HCT116 (cell line): Measurements from ENCODE around the gene CARMIL1. TPM values are rescaled to one million over a fixed set of nuclear protein-coding genes. Genes with fewer than 3 reads are reported as not detected.

Source experiments
- ATAC-seq: fragments of 200-7000 bp; cut with Tn5 transposase; 2 replicates; pipeline ENCODE4 v1.9.1; 2020; ENCODE audit warnings: mild to moderate bottlenecking, moderate library complexity
- BruUV-seq: library from RNA; stranded (reverse); fragments of 400-500 nt; replicated peaks from 2 replicates; lab custom pipeline; 2021; lab: Mats Ljungman, UMichigan
- CTCF ChIA-PET: fragments of 300-600 bp; sonication (Branson Sonifier 250); formaldehyde crosslinking; loops from one replicate; lab custom pipeline; 2021; ENCODE audit warnings: antibody characterized with exemption; lab: Charles Lee
- POLR2A ChIA-PET: fragments of 300-600, 350-600 bp; sonication (Branson Sonifier 250); formaldehyde crosslinking; loops from one replicate; lab custom pipeline; 2021; ENCODE audit warnings: antibody characterized with exemption; lab: Charles Lee
- RAD21 ChIA-PET, 2 experiments: fragments of 300-600 bp; sonication (Branson Sonifier 250); formaldehyde crosslinking; loops; one replicate each; lab custom pipeline; 2023; ENCODE audit warnings: low total read pairs in 2 of 2; ENCODE audit not compliant: uncharacterized antibody in 2 of 2, unreplicated experiment in 2 of 2, low non-redundant PET in 1 of 2; lab: Charles Lee
- DNase-seq: peaks from one replicate; pipeline ENCODE4 v3.0.0-alpha.2; 2010; ENCODE audit warnings: low read depth, low spot score
- H2AFZ ChIP-seq: fragments of 200-600 bp; shearing (Covaris generic), sonication (generic); 2 replicates; pipeline ENCODE4 v1.6.1; 2017; ENCODE audit warnings: low read depth, mixed run types, mixed read lengths, antibody characterized with exemption, low read length; ENCODE audit not compliant: poor library complexity, severe bottlenecking
- H3K27ac ChIP-seq: 2 replicates; pipeline ENCODE4 v1.5.1; 2012; ENCODE audit warnings: low read depth, low read length
- H3K27me3 ChIP-seq: fragments of 200-600 bp; sonication (generic); 2 replicates; pipeline ENCODE4 v1.6.1; 2016; ENCODE audit warnings: mixed run types, low read length, mixed read lengths; ENCODE audit not compliant: insufficient read depth
- H3K36me3 ChIP-seq, 2 experiments: fragments of 200-500 bp in 1 of 2; fragments of 200-600 bp in 1 of 2; sonication (Bioruptor generic) in 1 of 2; sonication (generic) in 1 of 2; 2 replicates each; pipeline versions ENCODE4 v1.5.1 to v1.6.1; 2014 to 2016; ENCODE audit warnings: low read length in 2 of 2, inconsistent platforms in 1 of 2, mixed read lengths in 1 of 2, mixed run types in 1 of 2; ENCODE audit not compliant: insufficient read depth in 2 of 2, control insufficient read depth in 1 of 2
- H3K4me1 ChIP-seq, 2 experiments: fragments of 200-600 bp in 1 of 2; sonication (generic) in 1 of 2; 2 replicates each; pipeline versions ENCODE4 v1.5.1 to v1.6.1; 2012 to 2017; ENCODE audit warnings: low read length in 2 of 2, inconsistent platforms in 1 of 2, mild to moderate bottlenecking in 1 of 2, mixed read lengths in 1 of 2, mixed run types in 1 of 2, moderate library complexity in 1 of 2; ENCODE audit not compliant: insufficient read depth in 2 of 2, control insufficient read depth in 1 of 2
- H3K4me2 ChIP-seq: fragments of 200-600 bp; sonication (generic); 2 replicates; pipeline ENCODE4 v1.6.1; 2017; ENCODE audit warnings: mixed run types, low read length, mixed read lengths
- H3K4me3 ChIP-seq, 2 experiments: fragments of 200-600 bp in 1 of 2; sonication (generic) in 1 of 2; replicated peaks in 1 of 2; 2 replicates each; pipeline ENCODE4 v1.5.1; 2011 to 2016; ENCODE audit warnings: low read length in 2 of 2, control low read depth in 1 of 2, low read depth in 1 of 2, mild to moderate bottlenecking in 1 of 2, mixed read lengths in 1 of 2, mixed run types in 1 of 2
- H3K79me2 ChIP-seq: fragments of 200-600 bp; sonication (generic); 2 replicates; pipeline ENCODE4 v1.6.1; 2017; ENCODE audit warnings: mild to moderate bottlenecking, mixed run types, low read length, moderate library complexity, mixed read lengths; ENCODE audit not compliant: insufficient read depth
- H3K9ac ChIP-seq: fragments of 200-600 bp; sonication (generic); 2 replicates; pipeline ENCODE4 v1.6.1; 2016; ENCODE audit warnings: low read length, mixed read lengths
- H3K9me2 ChIP-seq: fragments of 200-600 bp; sonication (generic), shearing (Covaris generic); 2 replicates; pipeline ENCODE4 v1.6.1; 2017; ENCODE audit warnings: mixed run types, mild to moderate bottlenecking, moderate library complexity; ENCODE audit not compliant: insufficient read depth
- H3K9me3 ChIP-seq, 2 experiments: fragments of 200-500 bp in 1 of 2; fragments of 200-600 bp in 1 of 2; sonication (Bioruptor generic) in 1 of 2; sonication (generic) in 1 of 2; 2 replicates each; pipeline ENCODE4 v1.6.1; 2014 to 2017; ENCODE audit warnings: low read length in 2 of 2, mixed read lengths in 2 of 2, inconsistent platforms in 1 of 2, low read depth in 1 of 2, mild to moderate bottlenecking in 1 of 2, mixed run types in 1 of 2, moderate library complexity in 1 of 2; ENCODE audit not compliant: control insufficient read depth in 1 of 2, insufficient read depth in 1 of 2
- H4K20me1 ChIP-seq: fragments of 200-600 bp; sonication (generic), shearing (Covaris generic); 2 replicates; pipeline ENCODE4 v1.6.1; 2017; ENCODE audit warnings: mixed run types, mild to moderate bottlenecking, moderate library complexity; ENCODE audit not compliant: insufficient read depth
- EZH2phosphoT487 ChIP-seq: fragments of 200-600 bp; IDR thresholded peaks from 2 replicates; pipeline ENCODE4 v1.6.1; 2018; ENCODE audit warnings: antibody characterized with exemption, borderline replicate concordance
- JUND ChIP-seq: IDR thresholded peaks from 2 replicates; pipeline ENCODE4 v1.6.1; 2012
- POLR2AphosphoS5 ChIP-seq: IDR thresholded peaks from 2 replicates; pipeline ENCODE4 v1.6.1; 2011; ENCODE audit warnings: mild to moderate bottlenecking, low read depth, low read length, moderate library complexity
- SP1 ChIP-seq: IDR thresholded peaks from 2 replicates; pipeline ENCODE4 v1.6.1; 2012; ENCODE audit warnings: low read depth
- SRF ChIP-seq: IDR thresholded peaks from 2 replicates; pipeline ENCODE4 v1.6.1; 2012; ENCODE audit warnings: low read depth
- YY1 ChIP-seq: IDR thresholded peaks from 2 replicates; pipeline ENCODE4 v1.6.1; 2011; ENCODE audit warnings: low read length, low read depth, moderate library complexity, mild to moderate bottlenecking; ENCODE audit not compliant: insufficient replicate concordance; ENCODE audit errors: extremely low read depth
- intact Hi-C: fragments of 100-400 bp; cut with micrococcal nuclease; formaldehyde crosslinking; loops from 2 replicates; pipeline ENCODE4 v1.10.0; 2022
- total RNA-seq: library from RNA; stranded (reverse); gene quantifications from one replicate; pipeline ENCODE4 v1.2.1, GENCODE V29; 2021; ENCODE audit not compliant: unreplicated experiment
- TF ChIP-seq, protein P1 (sequence below), 3 experiments: fragments of 200-600 bp in 1 of 3; sonication (generic) in 1 of 3; IDR thresholded peaks in 2 of 3; conservative IDR thresholded peaks in 1 of 3; 2 replicates each; pipeline ENCODE4 v1.5.1; 2012 to 2017; ENCODE audit warnings: low read depth in 2 of 3, low read length in 2 of 3, antibody characterized with exemption in 1 of 3, borderline replicate concordance in 1 of 3, control low read depth in 1 of 3, mild to moderate bottlenecking in 1 of 3, mixed read lengths in 1 of 3, mixed run types in 1 of 3, moderate library complexity in 1 of 3; ENCODE audit not compliant: insufficient read depth in 1 of 3
- TF ChIP-seq, protein P2 (sequence below): IDR thresholded peaks from 2 replicates; pipeline ENCODE4 v1.6.1; 2012; ENCODE audit warnings: low read depth

CARMIL1 gene
- total RNA-seq, 1 experiment from 2014 or later = 21.7 TPM

DNA sequence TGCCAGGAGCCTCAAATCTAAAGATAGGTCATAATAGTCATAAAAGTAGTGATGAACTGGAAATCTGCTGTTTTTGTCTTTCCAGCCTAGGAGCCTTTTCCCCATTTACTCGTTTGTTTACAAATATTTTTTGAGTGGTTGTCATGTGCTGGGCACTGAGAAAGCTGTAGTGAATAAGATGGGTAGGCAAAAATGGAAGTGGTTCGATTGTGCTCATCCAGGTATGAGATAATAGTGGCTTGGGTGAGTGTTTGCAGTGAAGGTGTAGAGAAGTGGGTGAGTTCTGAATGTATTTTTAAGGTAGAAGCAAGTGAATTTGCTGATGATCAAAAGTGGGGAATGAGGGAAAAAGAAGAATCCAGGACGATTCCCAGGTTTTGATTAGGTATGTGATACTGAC, 53.0 kb downstream of the CARMIL1 start (continued):
- no peak for TF ChIP-seq SP1
- no peak for TF ChIP-seq JUND

DNA sequence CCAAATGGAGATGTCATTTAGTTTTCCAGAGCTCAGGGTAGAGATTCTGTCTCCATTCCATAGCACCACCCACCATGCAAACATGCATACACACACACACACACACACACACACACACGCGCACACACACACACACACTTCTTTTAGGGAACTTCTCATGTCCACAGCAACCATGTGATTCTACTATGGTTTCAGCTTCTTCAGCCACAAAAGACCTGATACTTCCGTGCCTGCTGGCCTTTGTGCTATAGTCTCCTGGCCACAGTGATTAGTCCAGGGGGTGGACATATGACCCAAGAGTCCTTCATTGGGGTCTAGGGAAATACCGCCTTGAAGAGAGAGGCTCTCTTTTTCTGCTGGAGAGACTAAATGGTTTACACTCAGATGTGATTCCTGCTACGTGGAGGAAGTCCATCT, 53.5 kb downstream of the CARMIL1 start:
- Histone ChIP-seq H3K79me2 (peaks cover 68% of the 10 kb centered on the region), H3K9me3 (no peaks in the 10 kb centered on the region), H2AFZ (no peak overlapping the region), H3K9ac (no peak overlapping the region), H3K4me3 (no peak overlapping the region), H3K36me3 (no peaks in the 10 kb centered on the region), H3K4me2 (no peak overlapping the region), H3K27ac (no peak overlapping the region), H3K9me2 (no peaks in the 10 kb centered on the region), H4K20me1 (no peaks in the 10 kb centered on the region), H3K27me3 (no peaks in the 10 kb centered on the region), H3K4me1 (peaks cover 0 to 4% of the 10 kb centered on the region in 2 experiments; a peak in 1 of 4 replicates)
- no peak for DNase-seq
- no peak for ATAC-seq
- intact Hi-C loops = no loop called here
- TF ChIP-seq, protein P1, sequence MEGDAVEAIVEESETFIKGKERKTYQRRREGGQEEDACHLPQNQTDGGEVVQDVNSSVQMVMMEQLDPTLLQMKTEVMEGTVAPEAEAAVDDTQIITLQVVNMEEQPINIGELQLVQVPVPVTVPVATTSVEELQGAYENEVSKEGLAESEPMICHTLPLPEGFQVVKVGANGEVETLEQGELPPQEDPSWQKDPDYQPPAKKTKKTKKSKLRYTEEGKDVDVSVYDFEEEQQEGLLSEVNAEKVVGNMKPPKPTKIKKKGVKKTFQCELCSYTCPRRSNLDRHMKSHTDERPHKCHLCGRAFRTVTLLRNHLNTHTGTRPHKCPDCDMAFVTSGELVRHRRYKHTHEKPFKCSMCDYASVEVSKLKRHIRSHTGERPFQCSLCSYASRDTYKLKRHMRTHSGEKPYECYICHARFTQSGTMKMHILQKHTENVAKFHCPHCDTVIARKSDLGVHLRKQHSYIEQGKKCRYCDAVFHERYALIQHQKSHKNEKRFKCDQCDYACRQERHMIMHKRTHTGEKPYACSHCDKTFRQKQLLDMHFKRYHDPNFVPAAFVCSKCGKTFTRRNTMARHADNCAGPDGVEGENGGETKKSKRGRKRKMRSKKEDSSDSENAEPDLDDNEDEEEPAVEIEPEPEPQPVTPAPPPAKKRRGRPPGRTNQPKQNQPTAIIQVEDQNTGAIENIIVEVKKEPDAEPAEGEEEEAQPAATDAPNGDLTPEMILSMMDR (IDR thresholded peaks at IDR 0.05 in 2 of 3, conservative IDR thresholded peaks at IDR 0.05 in 1 of 3; ENCODE audit: borderline replicate concordance in 1 of 3, insufficient read depth in 1 of 3, low read depth in 2 of 3, low read length in 2 of 3) = no peak
- TF ChIP-seq EZH2phosphoT487 (no peak), SRF (no peak), POLR2AphosphoS5 (no peak), YY1 (no peak)
- TF ChIP-seq, protein P2, sequence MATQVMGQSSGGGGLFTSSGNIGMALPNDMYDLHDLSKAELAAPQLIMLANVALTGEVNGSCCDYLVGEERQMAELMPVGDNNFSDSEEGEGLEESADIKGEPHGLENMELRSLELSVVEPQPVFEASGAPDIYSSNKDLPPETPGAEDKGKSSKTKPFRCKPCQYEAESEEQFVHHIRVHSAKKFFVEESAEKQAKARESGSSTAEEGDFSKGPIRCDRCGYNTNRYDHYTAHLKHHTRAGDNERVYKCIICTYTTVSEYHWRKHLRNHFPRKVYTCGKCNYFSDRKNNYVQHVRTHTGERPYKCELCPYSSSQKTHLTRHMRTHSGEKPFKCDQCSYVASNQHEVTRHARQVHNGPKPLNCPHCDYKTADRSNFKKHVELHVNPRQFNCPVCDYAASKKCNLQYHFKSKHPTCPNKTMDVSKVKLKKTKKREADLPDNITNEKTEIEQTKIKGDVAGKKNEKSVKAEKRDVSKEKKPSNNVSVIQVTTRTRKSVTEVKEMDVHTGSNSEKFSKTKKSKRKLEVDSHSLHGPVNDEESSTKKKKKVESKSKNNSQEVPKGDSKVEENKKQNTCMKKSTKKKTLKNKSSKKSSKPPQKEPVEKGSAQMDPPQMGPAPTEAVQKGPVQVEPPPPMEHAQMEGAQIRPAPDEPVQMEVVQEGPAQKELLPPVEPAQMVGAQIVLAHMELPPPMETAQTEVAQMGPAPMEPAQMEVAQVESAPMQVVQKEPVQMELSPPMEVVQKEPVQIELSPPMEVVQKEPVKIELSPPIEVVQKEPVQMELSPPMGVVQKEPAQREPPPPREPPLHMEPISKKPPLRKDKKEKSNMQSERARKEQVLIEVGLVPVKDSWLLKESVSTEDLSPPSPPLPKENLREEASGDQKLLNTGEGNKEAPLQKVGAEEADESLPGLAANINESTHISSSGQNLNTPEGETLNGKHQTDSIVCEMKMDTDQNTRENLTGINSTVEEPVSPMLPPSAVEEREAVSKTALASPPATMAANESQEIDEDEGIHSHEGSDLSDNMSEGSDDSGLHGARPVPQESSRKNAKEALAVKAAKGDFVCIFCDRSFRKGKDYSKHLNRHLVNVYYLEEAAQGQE = no peak
- RAD21 ChIA-PET = no interaction called here
- no TSS peak for BruUV-seq
- CTCF ChIA-PET = no interaction called here
- POLR2A ChIA-PET = no interaction called here
